Neural cell (in vitro differentiated cells): ENCODE data around the gene SNX13. TPM values are rescaled to one million over a fixed set of nuclear protein-coding genes. Genes with fewer than 3 reads are reported as not detected.

ENCODE experiments used
- H2AFZ ChIP-seq: fragments of 200-600, 300-800 bp; sonication (generic), shearing (Covaris generic); 2 replicates; pipeline ENCODE4 v1.6.0; 2014; ENCODE audit warnings: low read depth, mild to moderate bottlenecking, antibody characterized with exemption, low read length, moderate library complexity
- H3F3A ChIP-seq: fragments of 200-600 bp; shearing (Covaris generic); 2 replicates; pipeline ENCODE4 v1.6.1; 2016; ENCODE audit warnings: mild to moderate bottlenecking, moderate library complexity, mixed read lengths, antibody characterized with exemption, low read length; ENCODE audit not compliant: insufficient read depth, poor library complexity, severe bottlenecking
- H3K27ac ChIP-seq: fragments of 200-600, 300-800 bp; sonication (generic), shearing (Covaris generic); 2 replicates; pipeline ENCODE4 v1.5.1; 2014; ENCODE audit warnings: mild to moderate bottlenecking, low read length, moderate library complexity
- H3K27me3 ChIP-seq: fragments of 300-800, 200-600 bp; sonication (generic), shearing (Covaris generic); 2 replicates; pipeline ENCODE4 v1.6.0; 2014; ENCODE audit warnings: mild to moderate bottlenecking, low read depth, low read length, moderate library complexity; ENCODE audit not compliant: insufficient read depth
- H3K36me3 ChIP-seq: fragments of 300-800, 200-600 bp; sonication (generic), shearing (Covaris generic); 2 replicates; pipeline ENCODE4 v1.5.1; 2014; ENCODE audit warnings: mild to moderate bottlenecking, antibody characterized with exemption, low read length, moderate library complexity; ENCODE audit not compliant: insufficient read depth
- H3K4me2 ChIP-seq: fragments of 300-800, 200-600 bp; sonication (generic), shearing (Covaris generic); 2 replicates; pipeline ENCODE4 v1.6.0; 2014; ENCODE audit warnings: mild to moderate bottlenecking, low read length
- H3K4me3 ChIP-seq: fragments of 300-800, 200-600 bp; sonication (generic), shearing (Covaris generic); 2 replicates; pipeline ENCODE4 v1.5.1; 2014; ENCODE audit warnings: mild to moderate bottlenecking, low read length, moderate library complexity
- H3K79me2 ChIP-seq: fragments of 200-600 bp; shearing (Covaris generic); replicated peaks from 2 replicates; pipeline ENCODE4 v1.6.0; 2014; ENCODE audit warnings: mild to moderate bottlenecking, low read length, moderate library complexity; ENCODE audit not compliant: insufficient read depth
- H3K9ac ChIP-seq: fragments of 300-800, 200-600 bp; sonication (generic), shearing (Covaris generic); 2 replicates; pipeline ENCODE4 v1.6.1; 2016; ENCODE audit warnings: mild to moderate bottlenecking, low read length, mixed read lengths
- H3K9me2 ChIP-seq: fragments of 200-600 bp; shearing (Covaris generic); 2 replicates; pipeline ENCODE4 v1.6.1; 2016; ENCODE audit warnings: mild to moderate bottlenecking, low read length, mixed read lengths; ENCODE audit not compliant: insufficient read depth
- H3K9me3 ChIP-seq: fragments of 200-600, 300-800 bp; sonication (generic), shearing (Covaris generic); 2 replicates; pipeline ENCODE4 v1.6.1; 2016; ENCODE audit warnings: mild to moderate bottlenecking, mixed run types, low read length, moderate library complexity, mixed read lengths
- H4K20me1 ChIP-seq: fragments of 200-600 bp; shearing (Covaris generic); 2 replicates; pipeline ENCODE4 v1.6.1; 2016; ENCODE audit warnings: mild to moderate bottlenecking, mixed run types; ENCODE audit not compliant: insufficient read depth
- EP300 ChIP-seq: fragments of 450-650 bp; conservative IDR thresholded peaks from 2 replicates; pipeline ENCODE4 v1.6.1; 2014; ENCODE audit warnings: antibody characterized with exemption, mild to moderate bottlenecking, moderate library complexity; ENCODE audit not compliant: poor library complexity, severe bottlenecking
- EZH2 ChIP-seq: fragments of 200-600, 300-800 bp; shearing (Covaris generic), sonication (generic); IDR thresholded peaks from 2 replicates; pipeline ENCODE4 v1.6.1; 2014; ENCODE audit warnings: antibody characterized with exemption, low read length, borderline replicate concordance, mild to moderate bottlenecking; ENCODE audit not compliant: insufficient read depth, poor library complexity, severe bottlenecking
- MXI1 ChIP-seq: fragments of 450-650 bp; conservative IDR thresholded peaks from 2 replicates; pipeline ENCODE4 v1.6.1; 2014; ENCODE audit warnings: antibody characterized with exemption, mild to moderate bottlenecking; ENCODE audit not compliant: poor library complexity, severe bottlenecking
- POLR2AphosphoS5 ChIP-seq: IDR thresholded peaks from 2 replicates; pipeline ENCODE4 v1.6.1; 2012
- RAD21 ChIP-seq: fragments of 450-650 bp; conservative IDR thresholded peaks from 2 replicates; pipeline ENCODE4 v1.6.1; 2014; ENCODE audit warnings: antibody characterized with exemption, mild to moderate bottlenecking, moderate library complexity
- SMC3 ChIP-seq: fragments of 450-650 bp; conservative IDR thresholded peaks from 2 replicates; pipeline ENCODE4 v1.6.1; 2014; ENCODE audit warnings: antibody characterized with exemption, mild to moderate bottlenecking, moderate library complexity; ENCODE audit not compliant: poor library complexity
- TAF1 ChIP-seq: IDR thresholded peaks from 2 replicates; pipeline ENCODE4 v1.6.1; 2012; ENCODE audit warnings: low read depth
- polyA plus RNA-seq: library from polyadenylated mRNA; depleted of rRNA; stranded (reverse); fragments of >200 nt; gene quantifications from 2 replicates; pipeline ENCODE4 v1.2.3, GENCODE V29; 2014
- TF ChIP-seq, protein P1 (sequence below): fragments of 450-650 bp; IDR thresholded peaks from 2 replicates; pipeline ENCODE4 v1.5.1; 2014; ENCODE audit warnings: antibody characterized with exemption, mild to moderate bottlenecking, moderate library complexity; ENCODE audit not compliant: poor library complexity, severe bottlenecking
- TF ChIP-seq, protein P2 (sequence below): IDR thresholded peaks from 2 replicates; pipeline ENCODE4 v1.6.1; 2012; ENCODE audit warnings: borderline replicate concordance

Gene SNX13
- polyA plus RNA-seq, 1 donor from 2014 or later: 50.6 TPM

DNA sequence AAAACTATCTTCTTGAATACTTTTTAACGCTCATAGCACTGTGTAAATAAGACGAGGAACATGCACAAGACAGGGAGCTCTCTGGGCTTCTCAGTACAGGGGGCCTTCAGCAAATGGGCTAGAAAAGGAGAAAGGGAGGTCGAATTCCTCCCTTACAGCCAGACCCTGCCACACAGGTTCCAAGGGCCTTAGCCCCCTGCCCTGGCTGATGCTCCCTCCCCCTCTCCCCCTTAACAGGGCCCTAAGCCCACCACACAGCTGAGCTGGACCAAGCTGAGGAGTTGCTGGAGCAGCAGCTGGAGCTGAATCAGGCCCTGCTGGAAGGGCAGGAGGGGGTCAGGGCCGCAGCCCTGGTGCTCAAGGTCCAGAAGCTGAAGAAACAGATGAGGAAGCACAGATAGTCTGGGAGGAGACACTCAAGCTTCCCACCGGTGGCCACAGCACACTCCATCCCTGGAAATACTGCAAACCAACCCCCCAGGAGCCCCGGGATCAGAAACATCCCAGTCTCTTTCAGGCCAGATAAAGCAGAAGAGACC lies 153.9 kb downstream of the SNX13 start:
- no peak overlapping the region for H2AFZ ChIP-seq
- H3K36me3 ChIP-seq: no peaks in the 10 kb centered on the region
- H3K27me3 ChIP-seq: no peaks in the 10 kb centered on the region
- TF ChIP-seq TAF1 (no peak), EZH2 (no peak), MXI1 (no peak), POLR2AphosphoS5 (no peak), EP300 (no peak), SMC3 (no peak), RAD21 (no peak)
- TF ChIP-seq, protein P1, sequence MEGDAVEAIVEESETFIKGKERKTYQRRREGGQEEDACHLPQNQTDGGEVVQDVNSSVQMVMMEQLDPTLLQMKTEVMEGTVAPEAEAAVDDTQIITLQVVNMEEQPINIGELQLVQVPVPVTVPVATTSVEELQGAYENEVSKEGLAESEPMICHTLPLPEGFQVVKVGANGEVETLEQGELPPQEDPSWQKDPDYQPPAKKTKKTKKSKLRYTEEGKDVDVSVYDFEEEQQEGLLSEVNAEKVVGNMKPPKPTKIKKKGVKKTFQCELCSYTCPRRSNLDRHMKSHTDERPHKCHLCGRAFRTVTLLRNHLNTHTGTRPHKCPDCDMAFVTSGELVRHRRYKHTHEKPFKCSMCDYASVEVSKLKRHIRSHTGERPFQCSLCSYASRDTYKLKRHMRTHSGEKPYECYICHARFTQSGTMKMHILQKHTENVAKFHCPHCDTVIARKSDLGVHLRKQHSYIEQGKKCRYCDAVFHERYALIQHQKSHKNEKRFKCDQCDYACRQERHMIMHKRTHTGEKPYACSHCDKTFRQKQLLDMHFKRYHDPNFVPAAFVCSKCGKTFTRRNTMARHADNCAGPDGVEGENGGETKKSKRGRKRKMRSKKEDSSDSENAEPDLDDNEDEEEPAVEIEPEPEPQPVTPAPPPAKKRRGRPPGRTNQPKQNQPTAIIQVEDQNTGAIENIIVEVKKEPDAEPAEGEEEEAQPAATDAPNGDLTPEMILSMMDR: no peak
- TF ChIP-seq, protein P2, sequence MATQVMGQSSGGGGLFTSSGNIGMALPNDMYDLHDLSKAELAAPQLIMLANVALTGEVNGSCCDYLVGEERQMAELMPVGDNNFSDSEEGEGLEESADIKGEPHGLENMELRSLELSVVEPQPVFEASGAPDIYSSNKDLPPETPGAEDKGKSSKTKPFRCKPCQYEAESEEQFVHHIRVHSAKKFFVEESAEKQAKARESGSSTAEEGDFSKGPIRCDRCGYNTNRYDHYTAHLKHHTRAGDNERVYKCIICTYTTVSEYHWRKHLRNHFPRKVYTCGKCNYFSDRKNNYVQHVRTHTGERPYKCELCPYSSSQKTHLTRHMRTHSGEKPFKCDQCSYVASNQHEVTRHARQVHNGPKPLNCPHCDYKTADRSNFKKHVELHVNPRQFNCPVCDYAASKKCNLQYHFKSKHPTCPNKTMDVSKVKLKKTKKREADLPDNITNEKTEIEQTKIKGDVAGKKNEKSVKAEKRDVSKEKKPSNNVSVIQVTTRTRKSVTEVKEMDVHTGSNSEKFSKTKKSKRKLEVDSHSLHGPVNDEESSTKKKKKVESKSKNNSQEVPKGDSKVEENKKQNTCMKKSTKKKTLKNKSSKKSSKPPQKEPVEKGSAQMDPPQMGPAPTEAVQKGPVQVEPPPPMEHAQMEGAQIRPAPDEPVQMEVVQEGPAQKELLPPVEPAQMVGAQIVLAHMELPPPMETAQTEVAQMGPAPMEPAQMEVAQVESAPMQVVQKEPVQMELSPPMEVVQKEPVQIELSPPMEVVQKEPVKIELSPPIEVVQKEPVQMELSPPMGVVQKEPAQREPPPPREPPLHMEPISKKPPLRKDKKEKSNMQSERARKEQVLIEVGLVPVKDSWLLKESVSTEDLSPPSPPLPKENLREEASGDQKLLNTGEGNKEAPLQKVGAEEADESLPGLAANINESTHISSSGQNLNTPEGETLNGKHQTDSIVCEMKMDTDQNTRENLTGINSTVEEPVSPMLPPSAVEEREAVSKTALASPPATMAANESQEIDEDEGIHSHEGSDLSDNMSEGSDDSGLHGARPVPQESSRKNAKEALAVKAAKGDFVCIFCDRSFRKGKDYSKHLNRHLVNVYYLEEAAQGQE: no peak
- H3K9me2 ChIP-seq: no peaks in the 10 kb centered on the region
- no peaks in the 10 kb centered on the region for H4K20me1 ChIP-seq
- no peak overlapping the region for H3K4me2 ChIP-seq
- no peak overlapping the region for H3K27ac ChIP-seq
- H3F3A ChIP-seq: no peaks in the 10 kb centered on the region
- H3K79me2 ChIP-seq: no peaks in the 10 kb centered on the region
- no peak overlapping the region for H3K9ac ChIP-seq
- H3K9me3 ChIP-seq: no peaks in the 10 kb centered on the region
- no peak overlapping the region for H3K4me3 ChIP-seq

DNA sequence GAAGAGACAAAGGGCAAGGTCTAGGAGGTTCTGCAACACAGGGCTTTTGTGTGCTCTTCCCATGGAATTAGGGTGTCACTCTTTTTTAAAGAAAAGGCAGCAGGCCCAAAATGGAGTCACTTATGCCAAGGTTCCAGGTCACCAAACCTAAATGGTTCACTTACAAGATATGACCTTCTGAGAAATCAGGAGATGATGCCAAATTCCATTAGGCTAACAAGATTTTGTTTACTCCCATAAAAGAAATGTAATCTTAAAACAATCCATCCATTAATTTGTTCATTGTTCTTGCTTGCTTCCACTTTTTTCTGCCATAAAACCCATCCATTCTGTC lies 158.1 kb downstream of the SNX13 start:
- Histone ChIP-seq H3K36me3 (no peaks in the 10 kb centered on the region), H4K20me1 (no peaks in the 10 kb centered on the region), H2AFZ (no peak overlapping the region), H3F3A (no peaks in the 10 kb centered on the region), H3K9ac (no peak overlapping the region), H3K9me3 (no peaks in the 10 kb centered on the region), H3K79me2 (no peaks in the 10 kb centered on the region), H3K27ac (no peak overlapping the region), H3K27me3 (no peaks in the 10 kb centered on the region), H3K9me2 (no peaks in the 10 kb centered on the region), H3K4me2 (no peak overlapping the region), H3K4me3 (no peak overlapping the region)
- TF ChIP-seq EP300: no peak
- TF ChIP-seq, protein P2: no peak
- TF ChIP-seq SMC3: no peak
- no peak for TF ChIP-seq RAD21
- no peak for TF ChIP-seq TAF1
- TF ChIP-seq MXI1: no peak
- TF ChIP-seq, protein P1: no peak
- no peak for TF ChIP-seq POLR2AphosphoS5
